ENCODE measurements around the gene ZNF366.
"Not testable (repeated sequence)": the region's sequence is repeated elsewhere in the genome, so short reads cannot be mapped to it uniquely, and the experiment has no call there.

ZNF366 gene

GRCh38 chr5:72407541-72407940 lies 99.7 kb downstream of the ZNF366 start:
- no peak for DNase-seq (ENCODE audit: low spot score)

- DNase-seq (ENCODE audit: low spot score): no peak
Measured at GRCh38 chr5:72407078-72407477, 100.1 kb downstream of the ZNF366 start.

GRCh38 chr5:72404771-72405170 lies 102.4 kb downstream of the ZNF366 start:
- DNase-seq (ENCODE audit: low spot score): not testable (repeated sequence)

- no peak for DNase-seq (ENCODE audit: low spot score)
Measured at GRCh38 chr5:72402959-72403628, 104.1 kb downstream of the ZNF366 start.

- no peak for DNase-seq (ENCODE audit: low spot score)
Measured at GRCh38 chr5:72402381-72402890, 104.8 kb downstream of the ZNF366 start.

- DNase-seq (ENCODE audit: low spot score): no peak
Measured at GRCh38 chr5:72400950-72401349, 106.3 kb downstream of the ZNF366 start.

- no peak for DNase-seq (ENCODE audit: low spot score)
Measured at GRCh38 chr5:72397836-72398235, 109.4 kb downstream of the ZNF366 start.

GRCh38 chr5:72394688-72395087 lies 112.5 kb downstream of the ZNF366 start:
- no peak for DNase-seq (ENCODE audit: low spot score)

GRCh38 chr5:72393052-72393451 lies 114.2 kb downstream of the ZNF366 start:
- DNase-seq (ENCODE audit: low spot score): no peak

Data from hematopoietic multipotent progenitor cell treated with erythropoietin and hydrocortisone succinate and interleukin-3 and kit ligand, for 17 days (in vitro differentiated cells).